LNCAP (cell line): ENCODE measurements around the gene RABGGTB.

ENCODE experiments used
- CTCF ChIP-seq: fragments of 450-650 bp; IDR thresholded peaks from 2 replicates; pipeline ENCODE4 v1.5.1; 2017; ENCODE audit warnings: mild to moderate bottlenecking

RABGGTB gene

DNA sequence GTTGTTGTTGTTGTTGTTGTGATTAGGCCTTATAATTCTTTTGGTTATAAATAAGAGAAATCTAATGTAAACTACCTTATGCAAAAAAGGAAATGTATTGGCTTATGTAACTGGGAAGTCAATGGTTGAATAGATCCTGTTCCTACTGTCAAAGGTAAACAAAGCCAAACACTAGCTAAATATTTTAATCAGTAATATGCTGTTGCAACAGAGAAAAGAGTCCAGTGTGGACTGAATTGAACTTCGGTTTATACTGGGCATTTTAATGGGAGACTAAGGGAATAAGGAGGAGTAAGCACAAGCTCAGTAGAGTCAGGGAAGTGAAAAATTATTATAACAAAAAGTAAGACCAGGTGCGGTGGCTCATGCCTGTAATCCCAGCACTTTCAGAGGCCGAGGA lies 26.0 kb downstream of the RABGGTB start:
- TF ChIP-seq CTCF = no peak

GRCh38 chr1:75836528-75837100 lies 50.6 kb downstream of the RABGGTB start:
- no peak for TF ChIP-seq CTCF

- TF ChIP-seq CTCF = no peak
Measured at GRCh38 chr1:75838079-75838478, 52.0 kb downstream of the RABGGTB start.

DNA sequence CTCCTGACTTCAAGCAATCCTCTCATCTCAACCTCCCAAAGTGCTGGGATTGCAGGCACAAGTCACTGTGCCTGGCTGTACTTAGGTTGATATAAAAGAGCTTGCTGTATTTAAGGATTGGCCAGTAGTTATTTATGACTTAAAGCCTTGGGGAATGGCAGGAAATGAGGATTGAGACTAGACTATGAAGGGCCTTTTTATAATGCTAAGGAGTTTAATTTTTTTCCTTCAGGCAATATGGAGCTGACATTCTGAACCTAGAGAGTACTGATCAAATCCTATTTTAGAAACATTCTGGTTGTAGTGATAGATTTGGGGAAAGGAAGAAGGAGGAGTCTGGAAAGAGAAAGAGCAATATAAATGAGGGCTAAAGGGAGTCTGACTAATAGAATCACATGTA lies 55.4 kb downstream of the RABGGTB start:
- TF ChIP-seq CTCF = no peak
